Activated B cell treated with CpG ODN at 0.5 μM for 24 hours (primary cell): ENCODE measurements around the gene NFYC. TPM values are rescaled to one million over a fixed set of nuclear protein-coding genes. Genes with fewer than 3 reads are reported as not detected.
A peak's percentile ranks its signal among the peaks of the same experiment; 100 is the strongest.

ENCODE experiments used
- ATAC-seq: fragments of 200-7000 bp; cut with Tn5 transposase; one replicate; pipeline ENCODE4 v1.10.0; 2021; ENCODE audit warnings: low read depth, mild to moderate bottlenecking, moderate library complexity
- CTCF ChIA-PET: fragments of 350-600 bp; sonication (Branson Sonifier 250); formaldehyde crosslinking; loops from one replicate; lab custom pipeline; 2021; ENCODE audit warnings: antibody characterized with exemption; lab: Charles Lee
- POLR2A ChIA-PET: fragments of 350-600 bp; sonication (Branson Sonifier 250); formaldehyde crosslinking; loops from one replicate; lab custom pipeline; 2021; ENCODE audit warnings: antibody characterized with exemption; lab: Charles Lee
- DNase-seq: peaks from one replicate; pipeline ENCODE4 v3.0.0; 2022
- H3K27ac Mint-ChIP-seq: one replicate; pipeline ENCODE4 v1.8.0; 2020; ENCODE audit warnings: mixed read lengths
- H3K27me3 Mint-ChIP-seq: one replicate; pipeline ENCODE4 v1.8.0; 2021; ENCODE audit warnings: mixed read lengths
- H3K36me3 Mint-ChIP-seq: one replicate; pipeline ENCODE4 v1.8.0; 2021; ENCODE audit warnings: low read depth, mixed read lengths
- H3K4me1 Mint-ChIP-seq: one replicate; pipeline ENCODE4 v1.8.0; 2021; ENCODE audit warnings: mixed read lengths
- H3K4me3 Mint-ChIP-seq: one replicate; pipeline ENCODE4 v1.8.0; 2020; ENCODE audit warnings: mild to moderate bottlenecking, mixed read lengths
- H3K9me3 Mint-ChIP-seq: one replicate; pipeline ENCODE4 v1.8.0; 2020; ENCODE audit warnings: mixed read lengths
- CTCF ChIP-seq: fragments of 200-600 bp; IDR thresholded peaks from one replicate; pipeline ENCODE4 v1.8.0; 2022; ENCODE audit warnings: antibody characterized with exemption, mild to moderate bottlenecking
- intact Hi-C: fragments of 100-400 bp; cut with micrococcal nuclease; formaldehyde crosslinking; loops from one replicate; pipeline ENCODE4 v1.15.1; 2024
- total RNA-seq: library from RNA; stranded (reverse); gene quantifications from 2 replicates; pipeline ENCODE4 v1.2.3, GENCODE V29; 2022

The NFYC gene
- total RNA-seq, 1 donor from 2014 or later, result 76.0 TPM

- intact Hi-C loops, result loop anchor here (5.0 kb wide), 1 partner anchor 37 kb away; no protein-coding TSS in a partner anchor
- ChIA-PET POLR2A (interaction anchor here (1.9 kb wide), 1 partner anchor 79 kb away, joined by 6 read pairs; the partner anchor contains the start of gene NFYC), CTCF (interaction anchor here (1.0 kb wide), 1 partner anchor 79 kb away, joined by 4 read pairs; the partner anchor contains the start of gene NFYC)
- Mint-ChIP-seq H3K4me3 (no peak overlapping the region), H3K27me3 (no peaks in the 10 kb centered on the region), H3K27ac (peak overlapping the region; percentile 62), H3K36me3 (peaks cover 86% of the 10 kb centered on the region), H3K9me3 (no peaks in the 10 kb centered on the region), H3K4me1 (no peaks in the 10 kb centered on the region)
- DNase-seq (no peak), ATAC-seq (no peak)
- no peak for TF ChIP-seq CTCF
Measured at GRCh38 chr1:40770296-40771070, 79.0 kb downstream of the NFYC start.

- peaks cover 86% of the 10 kb centered on the region for H3K36me3 Mint-ChIP-seq
- H3K4me3 Mint-ChIP-seq, result no peak overlapping the region
Measured at GRCh38 chr1:40772146-40772955, 80.8 kb downstream of the NFYC start.

GRCh38 chr1:40773748-40774265 lies 82.3 kb downstream of the NFYC start:
- Mint-ChIP-seq H3K4me3 (no peak overlapping the region), H3K27me3 (no peaks in the 10 kb centered on the region), H3K9me3 (peaks cover 2% of the 10 kb centered on the region), H3K36me3 (peaks cover 81% of the 10 kb centered on the region), H3K4me1 (no peaks in the 10 kb centered on the region), H3K27ac (no peak overlapping the region)
- no peak for TF ChIP-seq CTCF
- ATAC-seq (no peak), DNase-seq (no peak)
- ChIA-PET CTCF (interaction anchor here (0.6 to 7.7 kb wide), 23 partner anchors 9 to 905 kb away, joined by 3 to 82 read pairs (median 6); partner anchors contain the start of gene NFYC), POLR2A (interaction anchor here (0.7 to 1.2 kb wide), 2 partner anchors 75 to 82 kb away, joined by 3 to 4 read pairs; partner anchors contain the start of gene NFYC)
- intact Hi-C loops, result loop anchor here (1.0 to 5.0 kb wide), 4 partner anchors 33 to 178 kb away; no protein-coding TSS in a partner anchor

More at GRCh38 chr1:40772146-40772955, 80.8 kb downstream of the NFYC start:
- ATAC-seq (no peak), DNase-seq (no peak)
- no peak for TF ChIP-seq CTCF
- ChIA-PET POLR2A (no interaction called here), CTCF (interaction anchor here (0.6 to 7.7 kb wide), 14 partner anchors 7 to 181 kb away, joined by 3 to 82 read pairs (median 6); partner anchors contain the start of gene NFYC)
- no peaks in the 10 kb centered on the region for H3K4me1 Mint-ChIP-seq
- intact Hi-C loops, result loop anchor here (5.0 kb wide), 1 partner anchor 35 kb away; no protein-coding TSS in a partner anchor
- H3K27ac Mint-ChIP-seq, result peak overlapping the region; percentile 37
- H3K27me3 Mint-ChIP-seq, result no peaks in the 10 kb centered on the region
- H3K9me3 Mint-ChIP-seq, result peaks cover 2% of the 10 kb centered on the region

- no peaks in the 10 kb centered on the region for H3K4me1 Mint-ChIP-seq
- ATAC-seq (peak; percentile 66), DNase-seq (peak; percentile 53)
- intact Hi-C loops, result loop anchor here (1.0 to 5.0 kb wide), 4 partner anchors 33 to 178 kb away; no protein-coding TSS in a partner anchor
- H3K27ac Mint-ChIP-seq, result no peak overlapping the region
- ChIA-PET POLR2A (interaction anchor here (0.7 to 1.2 kb wide), 2 partner anchors 75 to 83 kb away, joined by 3 to 4 read pairs; partner anchors contain the start of gene NFYC), CTCF (interaction anchor here (0.6 to 7.7 kb wide), 26 partner anchors 9 to 906 kb away, joined by 3 to 82 read pairs (median 5); partner anchors contain the start of gene NFYC)
- H3K9me3 Mint-ChIP-seq, result peaks cover 2% of the 10 kb centered on the region
- no peak overlapping the region for H3K4me3 Mint-ChIP-seq
- H3K36me3 Mint-ChIP-seq, result peaks cover 76% of the 10 kb centered on the region
- no peaks in the 10 kb centered on the region for H3K27me3 Mint-ChIP-seq
- TF ChIP-seq CTCF, result peak; percentile 57
Measured at GRCh38 chr1:40774266-40774998, 82.9 kb downstream of the NFYC start.
